ENCODE results near the gene FLAD1. TPM values are rescaled to one million over a fixed set of nuclear protein-coding genes. Genes with fewer than 3 reads are reported as not detected.

Gene FLAD1
- total and polyA plus RNA-seq, 2 of the 4 experiments (the other 2 are of a cell fraction), result 26.3 to 37.3 TPM

DNA sequence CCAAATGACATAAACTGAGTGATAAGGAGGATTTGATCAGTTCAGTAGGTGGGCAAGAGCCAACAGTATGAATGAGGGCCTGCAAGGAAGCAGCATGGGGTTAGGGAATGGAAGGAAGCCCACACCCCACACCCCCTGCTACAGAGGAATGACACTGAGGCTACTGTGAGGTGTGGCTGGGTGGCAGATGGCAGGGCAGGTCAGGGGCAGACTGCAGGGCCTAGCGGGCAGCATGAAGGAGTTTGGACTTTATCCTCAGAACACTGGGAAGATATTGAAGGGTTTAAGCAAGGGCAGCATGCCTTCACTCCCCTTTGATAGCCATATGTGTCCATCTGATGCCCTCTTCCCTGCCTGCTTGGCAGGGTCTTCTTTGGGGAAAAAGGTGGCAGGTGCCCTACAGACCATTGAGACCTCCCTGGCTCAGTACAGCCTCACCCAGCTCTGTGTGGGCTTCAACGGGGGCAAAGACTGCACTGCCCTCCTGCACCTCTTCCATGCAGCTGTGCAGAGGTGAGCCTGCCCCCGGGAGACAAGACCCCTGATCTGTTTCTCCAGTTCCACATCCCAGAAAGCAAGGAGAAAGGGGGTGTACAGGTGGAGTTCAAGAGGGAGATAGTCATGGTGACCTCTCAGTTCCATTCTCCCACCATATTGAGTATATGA lies 6.2 kb downstream of the FLAD1 start:
- Histone ChIP-seq H3K4me3 (ENCODE audit: insufficient read depth, low read depth, low read length) (no peak overlapping the region), H2AK5ac (ENCODE audit: low read depth, low read length) (no peak overlapping the region), H4K20me1 (ENCODE audit: insufficient read depth, low read length) (peaks cover 12% of the 10 kb centered on the region; the same call in 1 of the 2 replicates), H3K14ac (replicated peaks; ENCODE audit: low read depth, low read length) (no peak overlapping the region), H3K27ac (ENCODE audit: insufficient read depth, low read length) (no peak overlapping the region), H3K9me3 (ENCODE audit: control insufficient read depth, insufficient read depth, low read length) (no peaks in the 10 kb centered on the region), H4K8ac (ENCODE audit: low read depth in 2 of 2, low read length in 2 of 2) (no peak overlapping the region), H3K9me1 (ENCODE audit: insufficient read depth, low read length) (peaks cover 10% of the 10 kb centered on the region), H2AFZ (replicated peaks; ENCODE audit: low read length, poor library complexity) (peak overlapping the region; percentile 63), H3K79me1 (ENCODE audit: low read depth in 1 of 2, low read length in 2 of 2) (peaks cover 18 to 53% of the 10 kb centered on the region in 2 experiments), H2BK15ac (ENCODE audit: low read depth, low read length) (no peak overlapping the region), H3K4me2 (ENCODE audit: low read depth, low read length) (no peak overlapping the region), H3K23ac (ENCODE audit: low read depth, low read length) (no peak overlapping the region), H3K4ac (ENCODE audit: low read depth, low read length) (no peak overlapping the region), H3K56ac (ENCODE audit: extremely low read depth, insufficient read depth, low read length) (no peak overlapping the region), H3K4me1 (ENCODE audit: control insufficient read depth, insufficient read depth, low read length) (peaks cover 4% of the 10 kb centered on the region; the same call in 1 of the 2 replicates), H3K27me3 (ENCODE audit: control insufficient read depth, insufficient read depth, low read length) (no peaks in the 10 kb centered on the region), H3K9ac (ENCODE audit: low read depth, low read length) (no peak overlapping the region), H2AK9ac (replicated peaks; ENCODE audit: low read depth, low read length, poor library complexity) (no peak overlapping the region), H4K5ac (ENCODE audit: low read depth, low read length) (no peak overlapping the region), H2BK5ac (ENCODE audit: low read depth, low read length, poor library complexity, severe bottlenecking) (no peak overlapping the region), H3K18ac (ENCODE audit: low read depth, low read length) (no peak overlapping the region), H4K91ac (ENCODE audit: insufficient read depth, low read depth, low read length) (no peak overlapping the region), H2BK20ac (ENCODE audit: low read depth, low read length) (no peak overlapping the region), H2BK120ac (ENCODE audit: low read depth, low read length) (no peak overlapping the region), H3K36me3 (ENCODE audit: control insufficient read depth, insufficient read depth, low read length) (peaks cover 28% of the 10 kb centered on the region)
- ChIA-PET POLR2A (ENCODE audit: unreplicated experiment) (no interaction called here), CTCF (no interaction called here)
- DNase-seq (no peak), ATAC-seq (ENCODE audit: low read depth) (no peak)
- no peak for TF ChIP-seq POLR2A (IDR thresholded peaks at IDR 0.05; ENCODE audit: low read depth, low read length)
- TF ChIP-seq, protein P1, sequence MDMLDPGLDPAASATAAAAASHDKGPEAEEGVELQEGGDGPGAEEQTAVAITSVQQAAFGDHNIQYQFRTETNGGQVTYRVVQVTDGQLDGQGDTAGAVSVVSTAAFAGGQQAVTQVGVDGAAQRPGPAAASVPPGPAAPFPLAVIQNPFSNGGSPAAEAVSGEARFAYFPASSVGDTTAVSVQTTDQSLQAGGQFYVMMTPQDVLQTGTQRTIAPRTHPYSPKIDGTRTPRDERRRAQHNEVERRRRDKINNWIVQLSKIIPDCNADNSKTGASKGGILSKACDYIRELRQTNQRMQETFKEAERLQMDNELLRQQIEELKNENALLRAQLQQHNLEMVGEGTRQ (IDR thresholded peaks at IDR 0.05; ENCODE audit: low read depth, low read length), result no peak
- intact Hi-C loops (cut with micrococcal nuclease) (no loop called here), in situ Hi-C loops (cut with MboI; ENCODE audit: low sequenced_read_pairs) (no loop called here), dilution Hi-C loops (cut with HindIII; ENCODE audit: low sequenced_read_pairs, unreplicated experiment) (no loop called here)
- BruUV-seq (replicated peaks), result no TSS peak
- whole genome bisulfite sequencing, 2 experiments (ENCODE audit: extremely low coverage in 2 of 2, insufficient read length in 1 of 2), result no CpG with 5 or more reads among the region's 3 CpGs
